ENCODE data around the gene PEX14. TPM values are rescaled to one million over a fixed set of nuclear protein-coding genes. Genes with fewer than 3 reads are reported as not detected.
"Not testable (repeated sequence)": the region's sequence is repeated elsewhere in the genome, so short reads cannot be mapped to it uniquely, and the experiment has no call there.

Gene PEX14
- total RNA-seq, 2 experiments from 2014 or later, result 13.3 to 14.8 TPM

DNA sequence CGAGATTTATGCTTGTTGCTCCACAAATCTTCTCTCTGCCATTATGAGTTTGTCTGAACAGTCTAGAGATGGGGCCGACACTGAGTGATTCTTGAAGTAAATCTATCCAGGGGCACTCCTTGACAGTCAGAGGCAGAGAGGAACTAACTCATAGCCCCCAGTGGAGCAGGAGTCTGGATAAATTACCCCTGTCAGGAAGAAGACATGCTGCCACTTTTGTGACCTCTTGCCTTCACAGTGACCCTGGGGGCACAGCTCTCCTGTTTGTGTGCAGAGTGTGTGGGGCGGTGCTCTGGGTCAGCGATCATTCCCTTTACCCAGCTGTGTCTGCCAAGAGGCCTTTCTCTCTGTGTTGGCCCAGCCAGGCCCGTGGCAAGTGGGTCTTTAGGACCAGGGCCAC is 29.5 kb downstream of the PEX14 start:
- H3K27me3 Mint-ChIP-seq, result no peaks in the 10 kb centered on the region
- H3K27ac ChIP-seq (ENCODE audit: low read depth in 1 of 2, low read length in 2 of 2), result no peak overlapping the region
- no peaks in the 10 kb centered on the region for H3K27me3 ChIP-seq (ENCODE audit: control insufficient read depth in 1 of 2, insufficient read depth in 2 of 2, low read length in 2 of 2)
- no peaks in the 10 kb centered on the region for H3K36me3 Mint-ChIP-seq (ENCODE audit: low read depth)
- no peaks in the 10 kb centered on the region for H3K9me3 ChIP-seq (ENCODE audit: control insufficient read depth in 1 of 2, insufficient read depth in 1 of 2, low read length in 2 of 2)
- intact Hi-C loops (cut with DNase I, micrococcal nuclease), result loop anchor here in 1 of 2 experiments (5.0 kb wide), 1 partner anchor 128 kb away; no protein-coding TSS in a partner anchor
- H3K36me3 ChIP-seq (ENCODE audit: insufficient read depth, low read length), result no peaks in the 10 kb centered on the region
- no peak for ATAC-seq (ENCODE audit: poor library complexity)
- ChIA-PET POLR2A (interaction anchor here (1.4 kb wide), 1 partner anchor 9 kb away, joined by 3 read pairs; no protein-coding TSS in a partner anchor), CTCF (interaction anchor here (9.0 kb wide), 1 partner anchor 9 kb away, joined by 126 read pairs; no protein-coding TSS in a partner anchor)
- H3K4me3 Mint-ChIP-seq, result no peak overlapping the region
- no peak for DNase-seq
- no peak overlapping the region for H3K27ac Mint-ChIP-seq
- peaks cover 49% of the 10 kb centered on the region for H3K4me1 Mint-ChIP-seq (ENCODE audit: low read depth)
- H3K4me1 ChIP-seq (ENCODE audit: insufficient read depth, low read length), result peaks cover 15% of the 10 kb centered on the region
- H3K4me3 ChIP-seq (ENCODE audit: low read length), result no peak overlapping the region
- TF ChIP-seq, protein P1, sequence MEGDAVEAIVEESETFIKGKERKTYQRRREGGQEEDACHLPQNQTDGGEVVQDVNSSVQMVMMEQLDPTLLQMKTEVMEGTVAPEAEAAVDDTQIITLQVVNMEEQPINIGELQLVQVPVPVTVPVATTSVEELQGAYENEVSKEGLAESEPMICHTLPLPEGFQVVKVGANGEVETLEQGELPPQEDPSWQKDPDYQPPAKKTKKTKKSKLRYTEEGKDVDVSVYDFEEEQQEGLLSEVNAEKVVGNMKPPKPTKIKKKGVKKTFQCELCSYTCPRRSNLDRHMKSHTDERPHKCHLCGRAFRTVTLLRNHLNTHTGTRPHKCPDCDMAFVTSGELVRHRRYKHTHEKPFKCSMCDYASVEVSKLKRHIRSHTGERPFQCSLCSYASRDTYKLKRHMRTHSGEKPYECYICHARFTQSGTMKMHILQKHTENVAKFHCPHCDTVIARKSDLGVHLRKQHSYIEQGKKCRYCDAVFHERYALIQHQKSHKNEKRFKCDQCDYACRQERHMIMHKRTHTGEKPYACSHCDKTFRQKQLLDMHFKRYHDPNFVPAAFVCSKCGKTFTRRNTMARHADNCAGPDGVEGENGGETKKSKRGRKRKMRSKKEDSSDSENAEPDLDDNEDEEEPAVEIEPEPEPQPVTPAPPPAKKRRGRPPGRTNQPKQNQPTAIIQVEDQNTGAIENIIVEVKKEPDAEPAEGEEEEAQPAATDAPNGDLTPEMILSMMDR (IDR thresholded peaks at IDR 0.05), result no peak
- H3K9me3 Mint-ChIP-seq, result no peaks in the 10 kb centered on the region

DNA sequence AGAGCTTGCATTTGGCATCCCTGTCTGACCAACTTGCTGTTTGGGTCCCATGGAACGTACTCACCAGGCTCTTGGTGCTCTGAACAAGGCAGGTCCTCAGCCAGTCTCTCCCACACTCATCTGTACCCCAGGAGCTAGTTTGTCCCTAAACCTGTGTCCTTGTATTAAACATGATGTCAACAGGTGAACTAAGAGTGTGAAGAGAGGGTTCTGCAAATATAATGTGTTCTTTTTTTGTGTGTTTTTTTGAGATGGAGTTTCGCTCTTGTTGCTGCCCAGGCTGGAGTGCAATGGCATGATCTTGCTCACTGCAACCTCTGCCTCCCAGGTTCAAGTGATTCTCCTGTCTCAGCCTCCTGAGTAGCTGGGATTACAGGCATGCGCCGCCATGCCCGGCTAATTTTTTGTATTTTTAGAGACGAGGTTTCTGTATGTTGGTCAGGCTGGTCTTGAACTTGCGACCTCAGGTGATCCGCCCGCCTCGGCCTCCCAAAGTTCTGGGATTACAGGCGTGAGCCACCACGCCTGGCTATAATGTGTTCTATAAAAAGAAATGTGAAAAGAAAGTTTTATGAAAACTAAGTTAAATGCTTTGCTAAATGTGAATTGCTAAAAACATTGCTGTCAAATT is 31.4 kb downstream of the PEX14 start:
- H3K36me3 Mint-ChIP-seq (ENCODE audit: low read depth); H3K9me3 ChIP-seq (ENCODE audit: control insufficient read depth in 1 of 2, insufficient read depth in 1 of 2, low read length in 2 of 2); H3K27me3 ChIP-seq (ENCODE audit: control insufficient read depth in 1 of 2, insufficient read depth in 2 of 2, low read length in 2 of 2); H3K27me3 Mint-ChIP-seq; DNase-seq; H3K36me3 ChIP-seq (ENCODE audit: insufficient read depth, low read length); H3K9me3 Mint-ChIP-seq; H3K27ac ChIP-seq (ENCODE audit: low read depth in 1 of 2, low read length in 2 of 2); H3K4me3 Mint-ChIP-seq; H3K4me3 ChIP-seq (ENCODE audit: low read length); ATAC-seq (ENCODE audit: poor library complexity): not testable (repeated sequence)
- ChIA-PET POLR2A (interaction anchor here (4.9 kb wide), 1 partner anchor 11 kb away, joined by 33 read pairs; no protein-coding TSS in a partner anchor), CTCF (interaction anchor here (0.7 to 9.0 kb wide), 5 partner anchors 11 to 361 kb away, joined by 3 to 126 read pairs (median 8); partner anchors contain the start of gene CENPS)
- Mint-ChIP-seq H3K27ac (peak overlapping the region; percentile 53), H3K4me1 (ENCODE audit: low read depth) (peaks cover 54% of the 10 kb centered on the region)
- intact Hi-C loops (cut with DNase I, micrococcal nuclease), result loop anchor here in 1 of 2 experiments (5.0 kb wide), 1 partner anchor 436 kb away; no protein-coding TSS in a partner anchor
- peaks cover 32% of the 10 kb centered on the region for H3K4me1 ChIP-seq (ENCODE audit: insufficient read depth, low read length)

DNA sequence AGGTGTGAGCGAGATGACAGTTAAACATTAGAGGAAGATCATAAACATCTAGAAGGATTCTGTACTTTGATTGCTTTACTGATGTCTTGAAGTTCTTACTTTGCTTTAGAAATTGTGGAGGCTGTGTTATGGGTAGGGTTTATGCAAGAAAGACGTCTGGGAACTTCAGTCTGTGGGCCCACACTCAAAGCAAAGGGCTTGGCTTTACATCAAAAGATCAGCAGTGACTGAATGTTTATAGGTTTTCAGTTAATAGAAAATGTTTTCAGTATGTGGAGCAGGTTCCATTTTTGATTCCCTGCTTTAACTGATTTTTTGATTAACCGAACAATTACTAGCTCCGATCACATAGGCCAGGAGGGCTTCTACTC is 31.9 kb downstream of the PEX14 start:
- Histone ChIP-seq H3K27ac (ENCODE audit: low read depth in 1 of 2, low read length in 2 of 2) (no peak overlapping the region), H3K4me3 (ENCODE audit: low read length) (no peak overlapping the region), H3K27me3 (ENCODE audit: control insufficient read depth in 1 of 2, insufficient read depth in 2 of 2, low read length in 2 of 2) (no peaks in the 10 kb centered on the region), H3K36me3 (ENCODE audit: insufficient read depth, low read length) (no peaks in the 10 kb centered on the region), H3K9me3 (ENCODE audit: control insufficient read depth in 1 of 2, insufficient read depth in 1 of 2, low read length in 2 of 2) (no peaks in the 10 kb centered on the region), H3K4me1 (ENCODE audit: insufficient read depth, low read length) (peaks cover 37% of the 10 kb centered on the region)
- H3K9me3 Mint-ChIP-seq, result no peaks in the 10 kb centered on the region
- TF ChIP-seq, protein P1 (IDR thresholded peaks at IDR 0.05), result no peak
- H3K27me3 Mint-ChIP-seq, result no peaks in the 10 kb centered on the region
- POLR2A ChIA-PET, result interaction anchor here (4.9 kb wide), 1 partner anchor 11 kb away, joined by 33 read pairs; no protein-coding TSS in a partner anchor
- DNase-seq (no peak), ATAC-seq (ENCODE audit: poor library complexity) (no peak)
- H3K4me3 Mint-ChIP-seq, result no peak overlapping the region
- H3K36me3 Mint-ChIP-seq (ENCODE audit: low read depth), result no peaks in the 10 kb centered on the region
- peak overlapping the region; percentile 64 for H3K27ac Mint-ChIP-seq
- CTCF ChIA-PET, result interaction anchor here (0.7 to 9.0 kb wide), 18 partner anchors 10 to 557 kb away, joined by 3 to 126 read pairs (median 5); partner anchors contain the start of gene CENPS
- H3K4me1 Mint-ChIP-seq (ENCODE audit: low read depth), result peaks cover 59% of the 10 kb centered on the region
- intact Hi-C loops (cut with DNase I, micrococcal nuclease), result loop anchor here in 1 of 2 experiments (1.0 to 5.0 kb wide), 2 partner anchors 11 to 436 kb away; no protein-coding TSS in a partner anchor
